ENCODE measurements around the gene CT45A7. TPM values are rescaled to one million over a fixed set of nuclear protein-coding genes. Genes with fewer than 3 reads are reported as not detected.
"Not testable (repeated sequence)": the region's sequence is repeated elsewhere in the genome, so short reads cannot be mapped to it uniquely, and the experiment has no call there.

Gene CT45A7
- total RNA-seq: not detected

GRCh38 chrX:135837180-135837579 is at the start of gene CT45A7:
Gene CT45A7, minus strand, starts transcription at chrX:135837280. Its CDS starts 3,747 bp downstream, at chrX:135833533.
- not testable (repeated sequence) for H3K4me1 Mint-ChIP-seq (ENCODE audit: low read depth); H3K36me3 Mint-ChIP-seq (ENCODE audit: insufficient read depth in 2 of 2); DNase-seq; H3K9me3 Mint-ChIP-seq; H3K27me3 Mint-ChIP-seq (ENCODE audit: low read depth); ATAC-seq (replicated peaks in 1 of 2); H3K27ac Mint-ChIP-seq; H3K4me3 Mint-ChIP-seq

GRCh38 chrX:135882741-135883140 is 45.7 kb upstream of the CT45A7 start:
- not testable (repeated sequence) for ATAC-seq (replicated peaks in 1 of 2); H3K9me3 Mint-ChIP-seq; H3K27ac Mint-ChIP-seq; H3K4me1 Mint-ChIP-seq (ENCODE audit: low read depth); H3K4me3 Mint-ChIP-seq; H3K36me3 Mint-ChIP-seq (ENCODE audit: insufficient read depth in 2 of 2); H3K27me3 Mint-ChIP-seq (ENCODE audit: low read depth); DNase-seq

- H3K36me3 Mint-ChIP-seq (ENCODE audit: insufficient read depth in 2 of 2); H3K27me3 Mint-ChIP-seq (ENCODE audit: low read depth); H3K4me1 Mint-ChIP-seq (ENCODE audit: low read depth); DNase-seq; H3K9me3 Mint-ChIP-seq; ATAC-seq (replicated peaks in 1 of 2); H3K27ac Mint-ChIP-seq; H3K4me3 Mint-ChIP-seq: not testable (repeated sequence)
These were observed 34.6 kb upstream of the CT45A7 start, which contains the start of gene CT45A9 for GRCh38 chrX:135871712-135872111. Gene CT45A9, minus strand, starts transcription at chrX:135871812. Its CDS starts 3,751 bp downstream, at chrX:135868061.

DNA sequence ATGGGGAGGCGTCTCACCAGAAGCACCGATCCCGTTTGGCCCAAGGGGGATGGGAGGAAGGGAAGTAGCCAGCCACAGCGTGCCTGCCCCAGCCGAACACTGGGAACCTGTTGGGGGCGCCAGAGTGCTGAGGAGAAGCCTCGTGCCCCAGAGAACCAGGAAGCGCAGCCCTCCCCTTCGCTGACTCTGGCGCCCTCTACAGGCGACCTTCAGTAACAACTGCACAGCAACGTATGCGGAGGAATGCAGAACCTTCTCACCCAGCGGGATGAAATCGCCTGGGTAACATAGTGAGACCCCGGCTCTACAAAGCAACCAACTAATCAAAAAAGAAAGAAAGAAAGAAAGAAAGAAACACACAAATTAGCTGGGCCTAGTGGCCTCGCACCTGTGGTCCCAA is 17.4 kb upstream of the CT45A7 start, which contains the start of gene CT45A8:
Gene CT45A8, minus strand, starts transcription at position 101 of the 400 bp plus-strand sequence. CDS start 3,755 bp downstream, outside the sequence.
- not testable (repeated sequence) for H3K4me1 Mint-ChIP-seq (ENCODE audit: low read depth); H3K9me3 Mint-ChIP-seq; ATAC-seq (replicated peaks in 1 of 2); H3K27me3 Mint-ChIP-seq (ENCODE audit: low read depth); H3K27ac Mint-ChIP-seq; H3K36me3 Mint-ChIP-seq (ENCODE audit: insufficient read depth in 2 of 2); DNase-seq; H3K4me3 Mint-ChIP-seq

DNA sequence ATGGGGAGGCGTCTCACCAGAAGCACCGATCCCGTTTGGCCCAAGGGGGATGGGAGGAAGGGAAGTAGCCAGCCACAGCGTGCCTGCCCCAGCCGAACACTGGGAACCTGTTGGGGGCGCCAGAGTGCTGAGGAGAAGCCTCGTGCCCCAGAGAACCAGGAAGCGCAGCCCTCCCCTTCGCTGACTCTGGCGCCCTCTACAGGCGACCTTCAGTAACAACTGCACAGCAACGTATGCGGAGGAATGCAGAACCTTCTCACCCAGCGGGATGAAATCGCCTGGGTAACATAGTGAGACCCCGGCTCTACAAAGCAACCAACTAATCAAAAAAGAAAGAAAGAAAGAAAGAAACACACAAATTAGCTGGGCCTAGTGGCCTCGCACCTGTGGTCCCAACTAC is 17.2 kb downstream of the CT45A7 start, which contains the start of gene CT45A2:
Gene CT45A2, minus strand, starts transcription at position 101 of the 400 bp plus-strand sequence. CDS start 3,747 bp downstream, outside the sequence.
- not testable (repeated sequence) for H3K27ac Mint-ChIP-seq; H3K27me3 Mint-ChIP-seq (ENCODE audit: low read depth); H3K4me1 Mint-ChIP-seq (ENCODE audit: low read depth); H3K36me3 Mint-ChIP-seq (ENCODE audit: insufficient read depth in 2 of 2); H3K4me3 Mint-ChIP-seq; H3K9me3 Mint-ChIP-seq; ATAC-seq (replicated peaks in 1 of 2); DNase-seq

- H3K4me1 Mint-ChIP-seq (ENCODE audit: low read depth); ATAC-seq (replicated peaks in 1 of 2); H3K27ac Mint-ChIP-seq; DNase-seq; H3K9me3 Mint-ChIP-seq; H3K27me3 Mint-ChIP-seq (ENCODE audit: low read depth); H3K36me3 Mint-ChIP-seq (ENCODE audit: insufficient read depth in 2 of 2); H3K4me3 Mint-ChIP-seq: not testable (repeated sequence)
These were observed 34.4 kb downstream of the CT45A7 start, which contains the start of gene CT45A6 for GRCh38 chrX:135802687-135803086. Gene CT45A6, minus strand, starts transcription at chrX:135802787. Its CDS starts 3,794 bp downstream, at chrX:135798993.

- H3K4me1 Mint-ChIP-seq (ENCODE audit: low read depth): not testable (repeated sequence)
These were observed 51.7 kb downstream of the CT45A7 start, which contains the start of gene CT45A5 for GRCh38 chrX:135785403-135785802. Gene CT45A5, minus strand, starts transcription at chrX:135785503. Its CDS starts 3,774 bp downstream, at chrX:135781729.

More at GRCh38 chrX:135785403-135785802, 51.7 kb downstream of the CT45A7 start, which contains the start of gene CT45A5:
- H3K27ac Mint-ChIP-seq; H3K36me3 Mint-ChIP-seq (ENCODE audit: insufficient read depth in 2 of 2); H3K27me3 Mint-ChIP-seq (ENCODE audit: low read depth); H3K4me3 Mint-ChIP-seq; DNase-seq; ATAC-seq (replicated peaks in 1 of 2); H3K9me3 Mint-ChIP-seq: not testable (repeated sequence)

Other genes with a start within 250 kb of the CT45A7 start
- not detected for gene CT45A1, start 123.6 kb downstream of the CT45A7 start, total RNA-seq
- not detected for gene CT45A3, start 69.1 kb downstream of the CT45A7 start, total RNA-seq
- gene CT45A5, start 51.8 kb downstream of the CT45A7 start, total RNA-seq: under 1 TPM in 1 of 2 donors, not detected in 1; 0.35 TPM
- not detected for gene CT45A6, start 34.5 kb downstream of the CT45A7 start, total RNA-seq
- not detected for gene CT45A2, start 17.3 kb downstream of the CT45A7 start, total RNA-seq
- not detected for gene CT45A8, start 17.3 kb upstream of the CT45A7 start, total RNA-seq
- not detected for gene CT45A9, start 34.5 kb upstream of the CT45A7 start, total RNA-seq
- gene CT45A10, start 56.2 kb upstream of the CT45A7 start, total RNA-seq: not detected
- gene SAGE1, start 56.4 kb upstream of the CT45A7 start, total RNA-seq: not detected
- 10 to 100 TPM; 20.1 to 21.7 TPM for gene MMGT1, start 136.7 kb upstream of the CT45A7 start, total RNA-seq
- 10 to 100 TPM; 11.4 to 12.2 TPM for gene SLC9A6, start 148.2 kb upstream of the CT45A7 start, total RNA-seq